ENCODE data around the gene KCNQ2. TPM values are rescaled to one million over a fixed set of nuclear protein-coding genes. Genes with fewer than 3 reads are reported as not detected.

KCNQ2 gene
- total and polyA plus RNA-seq, 2 experiments from 2014 or later: 68.5 to 92.4 TPM

DNA sequence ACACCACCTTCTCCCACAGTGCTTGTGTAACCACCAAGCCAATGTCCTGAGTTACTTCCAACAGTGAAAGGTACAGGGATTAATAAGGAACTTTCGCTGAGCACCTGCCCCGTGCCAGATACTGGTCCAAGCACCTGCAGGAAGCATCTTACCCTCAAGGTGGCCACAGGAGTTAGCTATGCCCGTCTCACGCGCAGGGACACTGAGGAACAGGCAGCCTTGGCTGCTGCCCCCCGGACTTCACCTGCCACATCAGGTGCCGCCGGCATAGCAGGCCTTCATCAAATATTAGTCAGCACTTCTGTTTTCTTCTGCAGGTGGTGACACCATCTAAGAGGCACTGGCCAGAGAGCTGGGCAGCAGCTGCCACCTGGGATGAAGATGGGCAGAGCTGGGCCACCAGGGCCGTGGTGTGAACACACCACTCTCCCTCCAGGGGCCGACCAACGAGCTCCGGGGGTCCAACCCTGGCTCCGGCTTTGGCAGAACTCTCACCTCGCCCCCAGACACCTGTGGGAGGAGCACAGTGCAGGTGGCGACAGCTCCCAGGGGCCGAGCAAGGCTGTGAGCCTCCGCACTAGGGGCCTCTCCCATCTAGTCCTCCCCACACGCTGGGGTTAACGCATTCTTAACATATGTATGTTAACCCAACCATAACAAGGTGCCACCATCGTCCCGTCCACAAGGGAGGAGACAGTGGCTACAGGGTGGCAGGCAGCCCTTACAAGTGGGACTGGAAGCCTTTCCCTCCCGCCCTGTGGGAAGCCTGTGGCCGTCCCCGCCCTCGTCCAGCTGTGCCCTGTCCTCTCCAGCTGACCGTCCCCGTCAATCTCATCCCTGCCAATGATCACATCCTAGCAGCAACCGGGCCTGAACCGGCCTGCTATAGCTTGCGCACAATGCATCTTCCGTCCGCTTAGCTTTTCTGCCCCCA is 45.2 kb upstream of the KCNQ2 start:
- Mint-ChIP-seq H3K4me1 (peaks cover 14% of the 10 kb centered on the region), H3K9me3 (peaks cover 14% of the 10 kb centered on the region; the same call in 2 of the 3 replicates), H3K27ac (no peak overlapping the region), H3K36me3 (ENCODE audit: low read depth) (peaks cover 19% of the 10 kb centered on the region), H3K27me3 (ENCODE audit: insufficient read depth, low read depth, poor library complexity) (peaks cover 13% of the 10 kb centered on the region), H3K4me3 (no peak overlapping the region)
- H3K27ac ChIP-seq (ENCODE audit: low read depth): no peak overlapping the region
- H3K4me3 ChIP-seq: no peak overlapping the region
- TF ChIP-seq, protein P1, sequence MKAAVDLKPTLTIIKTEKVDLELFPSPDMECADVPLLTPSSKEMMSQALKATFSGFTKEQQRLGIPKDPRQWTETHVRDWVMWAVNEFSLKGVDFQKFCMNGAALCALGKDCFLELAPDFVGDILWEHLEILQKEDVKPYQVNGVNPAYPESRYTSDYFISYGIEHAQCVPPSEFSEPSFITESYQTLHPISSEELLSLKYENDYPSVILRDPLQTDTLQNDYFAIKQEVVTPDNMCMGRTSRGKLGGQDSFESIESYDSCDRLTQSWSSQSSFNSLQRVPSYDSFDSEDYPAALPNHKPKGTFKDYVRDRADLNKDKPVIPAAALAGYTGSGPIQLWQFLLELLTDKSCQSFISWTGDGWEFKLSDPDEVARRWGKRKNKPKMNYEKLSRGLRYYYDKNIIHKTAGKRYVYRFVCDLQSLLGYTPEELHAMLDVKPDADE (IDR thresholded peaks at IDR 0.05): no peak
- TF ChIP-seq NANOG (IDR thresholded peaks at IDR 0.05; ENCODE audit: borderline replicate concordance) (no peak), EZH2phosphoT487 (IDR thresholded peaks at IDR 0.05; ENCODE audit: unreplicated experiment) (no peak), CREB1 (CRISPR knock-in tag; IDR thresholded peaks at IDR 0.05; ENCODE audit: low read depth) (no peak), CTCF (conservative IDR thresholded peaks at IDR 0.05; ENCODE audit: low read depth in 2 of 2) (no peak), POLR2AphosphoS5 (IDR thresholded peaks at IDR 0.05; ENCODE audit: low read depth) (no peak), JUNB (IDR thresholded peaks at IDR 0.05; ENCODE audit: unreplicated experiment) (no peak), STAT1 (IDR thresholded peaks at IDR 0.05; ENCODE audit: unreplicated experiment) (no peak), REST (IDR thresholded peaks at IDR 0.05; ENCODE audit: unreplicated experiment) (no peak), ZNF114 (CRISPR knock-in tag; IDR thresholded peaks at IDR 0.05) (no peak), ZNF331 (CRISPR knock-in tag; IDR thresholded peaks at IDR 0.05; ENCODE audit: low read depth) (no peak), EZH2 (IDR thresholded peaks at IDR 0.05; ENCODE audit: low read depth, unreplicated experiment) (no peak)
- TF ChIP-seq, protein P2, sequence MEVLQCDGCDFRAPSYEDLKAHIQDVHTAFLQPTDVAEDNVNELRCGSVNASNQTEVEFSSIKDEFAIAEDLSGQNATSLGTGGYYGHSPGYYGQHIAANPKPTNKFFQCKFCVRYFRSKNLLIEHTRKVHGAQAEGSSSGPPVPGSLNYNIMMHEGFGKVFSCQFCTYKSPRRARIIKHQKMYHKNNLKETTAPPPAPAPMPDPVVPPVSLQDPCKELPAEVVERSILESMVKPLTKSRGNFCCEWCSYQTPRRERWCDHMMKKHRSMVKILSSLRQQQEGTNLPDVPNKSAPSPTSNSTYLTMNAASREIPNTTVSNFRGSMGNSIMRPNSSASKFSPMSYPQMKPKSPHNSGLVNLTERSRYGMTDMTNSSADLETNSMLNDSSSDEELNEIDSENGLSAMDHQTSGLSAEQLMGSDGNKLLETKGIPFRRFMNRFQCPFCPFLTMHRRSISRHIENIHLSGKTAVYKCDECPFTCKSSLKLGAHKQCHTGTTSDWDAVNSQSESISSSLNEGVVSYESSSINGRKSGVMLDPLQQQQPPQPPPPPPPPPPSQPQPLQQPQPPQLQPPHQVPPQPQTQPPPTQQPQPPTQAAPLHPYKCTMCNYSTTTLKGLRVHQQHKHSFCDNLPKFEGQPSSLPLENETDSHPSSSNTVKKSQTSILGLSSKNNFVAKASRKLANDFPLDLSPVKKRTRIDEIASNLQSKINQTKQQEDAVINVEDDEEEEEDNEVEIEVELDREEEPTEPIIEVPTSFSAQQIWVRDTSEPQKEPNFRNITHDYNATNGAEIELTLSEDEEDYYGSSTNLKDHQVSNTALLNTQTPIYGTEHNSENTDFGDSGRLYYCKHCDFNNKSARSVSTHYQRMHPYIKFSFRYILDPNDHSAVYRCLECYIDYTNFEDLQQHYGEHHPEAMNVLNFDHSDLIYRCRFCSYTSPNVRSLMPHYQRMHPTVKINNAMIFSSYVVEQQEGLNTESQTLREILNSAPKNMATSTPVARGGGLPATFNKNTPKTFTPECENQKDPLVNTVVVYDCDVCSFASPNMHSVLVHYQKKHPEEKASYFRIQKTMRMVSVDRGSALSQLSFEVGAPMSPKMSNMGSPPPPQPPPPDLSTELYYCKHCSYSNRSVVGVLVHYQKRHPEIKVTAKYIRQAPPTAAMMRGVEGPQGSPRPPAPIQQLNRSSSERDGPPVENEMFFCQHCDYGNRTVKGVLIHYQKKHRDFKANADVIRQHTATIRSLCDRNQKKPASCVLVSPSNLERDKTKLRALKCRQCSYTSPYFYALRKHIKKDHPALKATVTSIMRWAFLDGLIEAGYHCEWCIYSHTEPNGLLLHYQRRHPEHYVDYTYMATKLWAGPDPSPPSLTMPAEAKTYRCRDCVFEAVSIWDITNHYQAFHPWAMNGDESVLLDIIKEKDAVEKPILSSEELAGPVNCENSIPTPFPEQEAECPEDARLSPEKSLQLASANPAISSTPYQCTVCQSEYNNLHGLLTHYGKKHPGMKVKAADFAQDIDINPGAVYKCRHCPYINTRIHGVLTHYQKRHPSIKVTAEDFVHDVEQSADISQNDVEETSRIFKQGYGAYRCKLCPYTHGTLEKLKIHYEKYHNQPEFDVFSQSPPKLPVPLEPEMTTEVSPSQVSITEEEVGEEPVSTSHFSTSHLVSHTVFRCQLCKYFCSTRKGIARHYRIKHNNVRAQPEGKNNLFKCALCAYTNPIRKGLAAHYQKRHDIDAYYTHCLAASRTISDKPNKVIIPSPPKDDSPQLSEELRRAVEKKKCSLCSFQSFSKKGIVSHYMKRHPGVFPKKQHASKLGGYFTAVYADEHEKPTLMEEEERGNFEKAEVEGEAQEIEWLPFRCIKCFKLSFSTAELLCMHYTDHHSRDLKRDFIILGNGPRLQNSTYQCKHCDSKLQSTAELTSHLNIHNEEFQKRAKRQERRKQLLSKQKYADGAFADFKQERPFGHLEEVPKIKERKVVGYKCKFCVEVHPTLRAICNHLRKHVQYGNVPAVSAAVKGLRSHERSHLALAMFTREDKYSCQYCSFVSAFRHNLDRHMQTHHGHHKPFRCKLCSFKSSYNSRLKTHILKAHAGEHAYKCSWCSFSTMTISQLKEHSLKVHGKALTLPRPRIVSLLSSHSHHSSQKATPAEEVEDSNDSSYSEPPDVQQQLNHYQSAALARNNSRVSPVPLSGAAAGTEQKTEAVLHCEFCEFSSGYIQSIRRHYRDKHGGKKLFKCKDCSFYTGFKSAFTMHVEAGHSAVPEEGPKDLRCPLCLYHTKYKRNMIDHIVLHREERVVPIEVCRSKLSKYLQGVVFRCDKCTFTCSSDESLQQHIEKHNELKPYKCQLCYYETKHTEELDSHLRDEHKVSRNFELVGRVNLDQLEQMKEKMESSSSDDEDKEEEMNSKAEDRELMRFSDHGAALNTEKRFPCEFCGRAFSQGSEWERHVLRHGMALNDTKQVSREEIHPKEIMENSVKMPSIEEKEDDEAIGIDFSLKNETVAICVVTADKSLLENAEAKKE (CRISPR knock-in tag; IDR thresholded peaks at IDR 0.05): no peak
- ATAC-seq (no peak), DNase-seq (ENCODE audit: low spot score) (no peak)
- H3K79me2 ChIP-seq (replicated peaks; ENCODE audit: insufficient read depth): peaks cover 4% of the 10 kb centered on the region; the same call in 1 of the 2 replicates
- no peaks in the 10 kb centered on the region for H3K36me3 ChIP-seq (ENCODE audit: insufficient read depth)
- no peaks in the 10 kb centered on the region for H3K9me2 ChIP-seq (ENCODE audit: insufficient read depth)
- no peak overlapping the region for H2AFZ ChIP-seq
- H3F3A ChIP-seq (replicated peaks; ENCODE audit: low read depth): peaks cover 6% of the 10 kb centered on the region; the same call in 1 of the 2 replicates
- peaks cover 12% of the 10 kb centered on the region; the same call in 1 of the 2 replicates for H3K4me1 ChIP-seq (ENCODE audit: insufficient read depth)
- H3K27me3 ChIP-seq (ENCODE audit: insufficient read depth): no peaks in the 10 kb centered on the region
- no peaks in the 10 kb centered on the region for H4K20me1 ChIP-seq (replicated peaks; ENCODE audit: insufficient read depth)
- H3K4me2 ChIP-seq: no peak overlapping the region

Measured in GM23338 (cell line).